H1 (cell line): ENCODE measurements around the gene RPTOR. TPM values are rescaled to one million over a fixed set of nuclear protein-coding genes. Genes with fewer than 3 reads are reported as not detected.

Source experiments
- ASH2L ChIP-seq: fragments of 200-600, 300-600 bp; sonication (generic); IDR thresholded peaks from one replicate; pipeline ENCODE4 v1.7.1; 2017; ENCODE audit warnings: low read length
- CEBPB ChIP-seq: IDR thresholded peaks from 2 replicates; pipeline ENCODE4 v1.6.1; 2012; ENCODE audit warnings: low read depth, low read length
- SP1 ChIP-seq: IDR thresholded peaks from 2 replicates; pipeline ENCODE4 v1.6.1; 2011; ENCODE audit warnings: low read depth, low read length
- SP2 ChIP-seq: IDR thresholded peaks from 2 replicates; pipeline ENCODE4 v1.6.1; 2012; ENCODE audit warnings: mild to moderate bottlenecking, low read length, inconsistent platforms
- TAF7 ChIP-seq: optimal IDR thresholded peaks from 2 replicates; pipeline ENCODE3; 2011; ENCODE audit warnings: low read depth, mild to moderate bottlenecking, inconsistent platforms, low read length, moderate library complexity, borderline replicate concordance
- TEAD4 ChIP-seq: IDR thresholded peaks from 2 replicates; pipeline ENCODE4 v1.6.1; 2012; ENCODE audit warnings: low read depth, low read length, inconsistent platforms, mixed read lengths
- polyA plus RNA-seq, 7 experiments: library from polyadenylated mRNA; depleted of rRNA in 3 of 7; stranded (reverse) in 5 of 7; unstranded in 2 of 7; fragments of >200 nt in 5 of 7; fragments of 200-250 nt in 2 of 7; gene quantifications; 1 replicate in 5 of 7; 2 replicates in 1 of 7; 4 replicates in 1 of 7; pipeline versions ENCODE4 v1.2.1 to v1.2.3, GENCODE V29; 2011 to 2013; ENCODE audit warnings: missing spikeins in 2 of 7, mixed read lengths in 2 of 7
- total RNA-seq: library from RNA; stranded (reverse); fragmentation: NEBNext Ultra II Directional; extraction: Animal tissue kit (Norgen Biotek cat#: 25700); gene quantifications from 2 replicates; pipeline ENCODE4 v1.2.1, GENCODE V29; 2021

The RPTOR gene
- total and polyA plus RNA-seq, 2 of the 8 experiments (the other 6 are each of a cell fraction or from before 2014, with no cell fraction given): 6.9 to 28.7 TPM

DNA sequence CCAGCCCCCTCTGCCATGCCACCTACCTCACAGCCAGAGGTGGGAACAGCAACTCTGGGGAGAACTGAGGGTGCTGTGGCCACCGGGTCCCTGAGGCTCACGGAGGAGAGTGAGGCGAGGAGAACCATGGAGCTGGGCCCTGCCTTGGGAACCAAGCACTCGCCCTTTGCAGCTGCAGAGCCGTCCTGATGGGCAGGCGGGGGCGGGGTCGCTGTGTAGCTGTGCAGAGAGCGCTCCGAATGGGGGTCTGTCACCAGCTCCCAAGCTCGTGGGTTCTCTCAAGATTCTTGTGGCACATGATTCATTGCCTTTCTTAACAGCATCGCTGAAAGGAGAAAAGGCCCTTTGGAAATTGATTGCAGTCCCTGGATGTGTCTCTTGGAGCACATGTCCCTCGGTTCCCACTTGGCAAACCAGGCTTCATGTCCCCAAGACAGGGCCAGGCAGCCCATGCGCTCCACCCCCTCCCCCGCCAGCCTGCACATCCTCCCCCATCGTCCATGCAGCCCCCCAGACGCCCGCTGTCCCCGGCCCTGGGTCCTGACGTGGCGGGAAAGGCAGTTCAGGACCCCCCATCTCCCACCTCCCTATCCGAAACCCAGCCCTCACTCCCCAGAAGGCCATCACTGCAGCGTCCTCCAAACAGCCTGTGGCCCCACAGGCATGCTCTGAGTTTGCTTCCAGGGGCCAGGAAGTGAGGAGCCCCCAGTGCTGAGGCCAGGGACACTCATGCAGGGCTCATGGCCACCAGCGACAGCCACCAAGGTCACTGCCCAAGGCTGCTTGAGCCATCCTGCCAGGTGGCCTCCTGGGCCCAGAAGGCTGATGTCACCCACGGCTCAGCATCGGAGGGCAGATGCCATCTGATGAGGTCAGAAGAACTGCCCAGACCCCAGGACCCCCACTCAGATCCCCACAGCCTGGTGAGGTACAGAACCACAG, 426.4 kb downstream of the RPTOR start (continued):
- TF ChIP-seq TAF7 (no peak), SP1 (no peak), SP2 (no peak), ASH2L (no peak), CEBPB (no peak), TEAD4 (no peak)
- TF ChIP-seq, all 59 proteins: peak for 0
